Measurements from ENCODE around the gene KCTD17. TPM values are rescaled to one million over a fixed set of nuclear protein-coding genes. Genes with fewer than 3 reads are reported as not detected.

The KCTD17 gene
- total and polyA plus RNA-seq, 10 donors, result 10.7 to 27.5 (median 17.3) TPM

DNA sequence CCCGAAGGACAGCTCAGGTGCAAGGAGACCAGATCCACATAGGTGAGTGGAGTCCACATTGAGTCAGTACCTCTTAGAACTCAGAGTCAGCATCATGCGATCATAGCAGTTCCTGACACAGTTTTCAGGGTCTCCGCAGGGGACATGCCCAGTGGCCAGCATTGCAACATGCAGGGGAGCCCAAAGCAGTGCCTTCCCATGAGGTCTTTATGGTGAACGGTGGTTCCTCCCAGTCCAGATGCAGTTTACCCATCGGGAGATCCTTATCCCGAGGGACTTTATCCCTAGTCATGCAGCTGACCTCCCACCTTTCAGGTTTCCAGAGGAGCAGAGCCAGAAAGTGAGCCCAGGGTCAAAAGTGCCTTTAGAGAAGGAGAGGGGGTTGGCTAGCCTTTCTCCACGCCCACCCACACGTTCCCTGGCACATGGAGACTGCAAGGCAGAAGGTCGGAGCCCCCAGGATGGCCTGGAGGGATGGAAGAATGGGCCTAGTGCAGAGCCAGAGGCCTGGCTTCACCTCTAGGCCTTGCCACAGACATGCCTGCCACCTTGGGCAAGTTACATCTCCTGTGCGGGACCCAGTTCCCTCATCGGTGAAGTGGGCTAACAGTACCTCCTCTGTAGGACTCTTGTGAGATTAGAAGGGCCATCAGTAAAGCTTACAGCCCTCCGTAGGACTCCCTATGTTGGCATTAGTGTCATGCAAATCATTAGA is 6.4 kb downstream of the KCTD17 start:
- WGBS, 5 donors, result 90 to 98% (median 91%) methylated on average over 7 to 12 of the region's 12 CpGs
- TF ChIP-seq, protein P1, sequence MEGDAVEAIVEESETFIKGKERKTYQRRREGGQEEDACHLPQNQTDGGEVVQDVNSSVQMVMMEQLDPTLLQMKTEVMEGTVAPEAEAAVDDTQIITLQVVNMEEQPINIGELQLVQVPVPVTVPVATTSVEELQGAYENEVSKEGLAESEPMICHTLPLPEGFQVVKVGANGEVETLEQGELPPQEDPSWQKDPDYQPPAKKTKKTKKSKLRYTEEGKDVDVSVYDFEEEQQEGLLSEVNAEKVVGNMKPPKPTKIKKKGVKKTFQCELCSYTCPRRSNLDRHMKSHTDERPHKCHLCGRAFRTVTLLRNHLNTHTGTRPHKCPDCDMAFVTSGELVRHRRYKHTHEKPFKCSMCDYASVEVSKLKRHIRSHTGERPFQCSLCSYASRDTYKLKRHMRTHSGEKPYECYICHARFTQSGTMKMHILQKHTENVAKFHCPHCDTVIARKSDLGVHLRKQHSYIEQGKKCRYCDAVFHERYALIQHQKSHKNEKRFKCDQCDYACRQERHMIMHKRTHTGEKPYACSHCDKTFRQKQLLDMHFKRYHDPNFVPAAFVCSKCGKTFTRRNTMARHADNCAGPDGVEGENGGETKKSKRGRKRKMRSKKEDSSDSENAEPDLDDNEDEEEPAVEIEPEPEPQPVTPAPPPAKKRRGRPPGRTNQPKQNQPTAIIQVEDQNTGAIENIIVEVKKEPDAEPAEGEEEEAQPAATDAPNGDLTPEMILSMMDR (IDR thresholded peaks at IDR 0.05 in 8 of 11, conservative IDR thresholded peaks at IDR 0.05 in 3 of 11), result no peak
- TF ChIP-seq POLR2A (IDR thresholded peaks at IDR 0.05), result no peak
- TF ChIP-seq POLR2AphosphoS5 (IDR thresholded peaks at IDR 0.05), result no peak
- Histone ChIP-seq H3K4me1 (peaks cover 0 to 10% (median 4%) of the 10 kb centered on the region in 6 donors), H3K27ac (no peak overlapping the region), H3K4me3 (no peak overlapping the region), H3K9me3 (no peaks in the 10 kb centered on the region), H3K27me3 (replicated peaks in 1 of 7) (no peaks in the 10 kb centered on the region), H3K36me3 (peaks cover 0 to 94% (median 33%) of the 10 kb centered on the region in 6 donors)
- intact Hi-C loops (cut with DNase I; ENCODE audit: low total_unique reads), result no loop called here
- DNase-seq, result no peak

DNA sequence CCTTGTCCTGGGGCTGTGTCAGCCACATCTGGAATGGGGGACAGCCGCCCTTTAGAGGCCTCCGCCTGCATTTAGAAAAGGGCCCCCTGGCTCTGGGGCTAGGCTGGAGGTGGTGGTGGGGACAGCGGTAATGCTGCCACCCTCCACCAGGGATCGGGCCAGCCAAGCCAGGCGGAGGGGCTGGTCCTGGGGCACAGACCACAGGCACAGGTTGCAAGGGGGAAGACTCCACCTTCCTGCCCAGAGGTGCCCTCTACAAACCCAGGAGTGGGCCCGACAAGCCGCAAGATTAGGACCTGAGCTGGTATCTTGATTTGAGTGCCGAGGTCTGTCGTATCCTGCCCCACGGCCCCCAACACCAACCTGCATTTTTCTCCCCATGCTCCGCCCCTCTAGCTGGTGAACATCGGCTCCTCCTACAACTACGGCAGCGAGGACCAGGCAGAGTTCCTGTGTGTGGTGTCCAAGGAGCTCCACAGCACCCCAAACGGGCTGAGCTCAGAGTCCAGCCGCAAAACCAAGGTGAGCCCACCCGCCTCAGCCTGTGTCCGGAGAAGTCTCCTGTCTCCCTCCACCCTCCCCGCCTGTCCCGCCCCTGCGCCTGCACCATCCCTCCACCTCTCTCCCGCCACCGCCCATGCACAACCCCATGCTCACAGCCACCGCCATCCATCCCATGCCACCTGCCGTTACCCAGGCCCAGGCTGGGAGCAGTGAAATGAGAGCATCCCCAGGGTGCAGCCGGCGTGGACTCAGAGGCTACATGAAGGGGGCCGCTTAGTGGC is 7.6 kb downstream of the KCTD17 start:
- whole genome bisulfite sequencing, 5 donors, result 94 to 95% (median 95%) methylated on average over 25 to 28 of the region's 28 CpGs
- H3K9me3 ChIP-seq, result no peaks in the 10 kb centered on the region
- no peaks in the 10 kb centered on the region for H3K27me3 ChIP-seq (replicated peaks in 1 of 7)
- TF ChIP-seq, protein P1 (IDR thresholded peaks at IDR 0.05 in 8 of 11, conservative IDR thresholded peaks at IDR 0.05 in 3 of 11), result no peak
- TF ChIP-seq POLR2AphosphoS5 (IDR thresholded peaks at IDR 0.05) (no peak), POLR2A (IDR thresholded peaks at IDR 0.05) (no peak)
- H3K36me3 ChIP-seq, result peaks cover 0 to 85% (median 33%) of the 10 kb centered on the region in 6 donors
- no peaks in the 10 kb centered on the region for H3K4me1 ChIP-seq
- H3K27ac ChIP-seq, result no peak overlapping the region
- intact Hi-C loops (cut with DNase I; ENCODE audit: low total_unique reads), result no loop called here
- H3K4me3 ChIP-seq, result no peak overlapping the region
- DNase-seq, result no peak

DNA sequence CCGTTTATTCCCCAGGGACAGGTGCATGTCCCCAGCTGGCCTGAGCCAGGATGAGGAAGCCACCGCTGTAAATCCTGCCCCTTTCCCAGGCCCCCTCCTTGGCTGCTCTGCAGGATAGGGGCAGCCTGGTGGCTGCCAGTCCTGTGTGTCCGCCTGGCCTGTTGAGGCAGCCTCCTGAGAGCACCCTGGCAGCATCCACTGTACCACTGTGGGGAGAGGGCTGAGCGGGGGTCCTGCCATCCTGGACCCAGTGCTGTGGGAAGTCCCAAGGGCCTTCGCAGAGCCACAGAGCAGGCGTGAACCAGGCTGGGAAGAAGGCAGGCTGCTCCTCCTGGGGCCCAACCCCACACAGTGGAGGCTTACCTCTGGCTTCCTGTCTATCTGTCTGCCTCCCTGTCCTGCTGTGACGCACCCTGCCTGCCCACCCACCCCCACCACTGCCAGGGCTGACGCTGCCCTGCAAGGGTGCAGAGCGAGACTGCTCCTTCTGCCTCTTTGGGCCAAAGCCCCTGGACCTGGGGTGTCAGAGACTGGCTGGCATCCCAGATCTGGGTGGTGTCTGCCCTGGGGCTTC is 8.4 kb downstream of the KCTD17 start:
- Histone ChIP-seq H3K27ac (no peak overlapping the region), H3K4me1 (no peaks in the 10 kb centered on the region), H3K36me3 (peaks cover 0 to 76% (median 33%) of the 10 kb centered on the region in 6 donors), H3K9me3 (no peaks in the 10 kb centered on the region), H3K4me3 (no peak overlapping the region), H3K27me3 (replicated peaks in 1 of 7) (no peaks in the 10 kb centered on the region)
- DNase-seq, result no peak
- intact Hi-C loops (cut with DNase I; ENCODE audit: low total_unique reads), result no loop called here
- WGBS, 5 donors, result 60 to 90% (median 85%) methylated on average over 1 to 9 of the region's 9 CpGs
- TF ChIP-seq, protein P1 (IDR thresholded peaks at IDR 0.05 in 8 of 11, conservative IDR thresholded peaks at IDR 0.05 in 3 of 11), result no peak
- no peak for TF ChIP-seq POLR2AphosphoS5 (IDR thresholded peaks at IDR 0.05)
- TF ChIP-seq POLR2A (IDR thresholded peaks at IDR 0.05), result no peak
